Bronchial epithelial cell (primary cell): ENCODE data around the gene PSMD13. TPM values are rescaled to one million over a fixed set of nuclear protein-coding genes. Genes with fewer than 3 reads are reported as not detected.
A peak's percentile ranks its signal among the peaks of the same experiment; 100 is the strongest.

ENCODE experiments used
- DNase-seq: peaks from one replicate; pipeline ENCODE4 v3.0.0-alpha.2; 2010; ENCODE audit warnings: low read depth
- FAIRE-seq: peaks from 2 replicates; lab custom pipeline; 2011; peaks lifted over from hg19 to GRCh38; lab: Jason Lieb, UNC
- H3K27me3 ChIP-seq: 2 replicates; pipeline ENCODE4 v1.5.1; 2011; ENCODE audit warnings: low read length; ENCODE audit not compliant: control insufficient read depth, insufficient read depth
- H3K36me3 ChIP-seq: 2 replicates; pipeline ENCODE4 v1.5.1; 2011; ENCODE audit warnings: low read length; ENCODE audit not compliant: control insufficient read depth, insufficient read depth
- H3K4me3 ChIP-seq: 2 replicates; pipeline ENCODE4 v1.5.1; 2011; ENCODE audit warnings: mild to moderate bottlenecking, low read depth, low read length, control low read depth
- total RNA-seq: library from RNA; depleted of rRNA; stranded (reverse); fragments of >200 nt; gene quantifications from 2 replicates; pipeline ENCODE4 v1.2.1, GENCODE V29; 2014
- TF ChIP-seq, protein P1 (sequence below): IDR thresholded peaks from 2 replicates; pipeline ENCODE4 v1.5.1; 2011; ENCODE audit warnings: mild to moderate bottlenecking, moderate library complexity, low read length, control low read depth, inconsistent platforms; ENCODE audit not compliant: insufficient read depth, severe bottlenecking

PSMD13 gene
- total RNA-seq, 1 donor from 2014 or later, result 146 TPM

DNA sequence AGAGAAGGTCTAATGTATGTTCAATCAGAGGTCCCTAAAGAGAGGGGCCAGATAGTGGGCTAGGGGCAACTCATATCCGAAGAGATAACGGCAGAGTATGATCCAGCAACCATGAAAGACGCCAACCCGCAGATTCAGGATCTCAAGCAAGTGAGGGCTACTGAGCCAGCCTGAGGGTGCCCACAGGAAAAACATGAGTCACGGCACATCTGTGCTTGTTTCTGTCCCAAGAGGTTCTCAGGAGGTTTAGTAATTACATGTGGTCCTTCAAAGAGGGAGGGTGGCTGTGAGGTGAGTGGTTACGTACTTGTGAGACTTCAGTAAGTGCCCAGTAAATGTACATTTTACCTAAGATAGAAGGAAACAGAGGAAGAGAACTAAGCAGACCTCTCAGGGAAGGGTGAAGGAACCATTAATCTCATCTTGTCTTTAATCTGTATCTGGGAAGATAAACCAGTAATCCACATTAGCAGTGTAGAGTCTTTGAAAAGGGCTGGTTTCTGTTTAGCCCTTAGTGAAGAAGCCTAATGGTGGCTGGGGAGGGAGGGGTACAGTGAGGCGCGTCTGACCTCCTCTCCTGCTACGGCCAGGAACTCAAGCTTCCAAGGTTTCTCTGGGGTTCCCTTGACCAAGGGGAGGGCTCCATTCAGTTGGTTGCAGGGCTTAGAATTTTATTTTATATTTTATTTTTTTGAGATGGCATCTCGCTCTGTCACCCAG, 10.9 kb upstream of the PSMD13 start:
- no peak overlapping the region for H3K4me3 ChIP-seq
- no peaks in the 10 kb centered on the region for H3K36me3 ChIP-seq
- H3K27me3 ChIP-seq, result no peaks in the 10 kb centered on the region
- TF ChIP-seq, protein P1, sequence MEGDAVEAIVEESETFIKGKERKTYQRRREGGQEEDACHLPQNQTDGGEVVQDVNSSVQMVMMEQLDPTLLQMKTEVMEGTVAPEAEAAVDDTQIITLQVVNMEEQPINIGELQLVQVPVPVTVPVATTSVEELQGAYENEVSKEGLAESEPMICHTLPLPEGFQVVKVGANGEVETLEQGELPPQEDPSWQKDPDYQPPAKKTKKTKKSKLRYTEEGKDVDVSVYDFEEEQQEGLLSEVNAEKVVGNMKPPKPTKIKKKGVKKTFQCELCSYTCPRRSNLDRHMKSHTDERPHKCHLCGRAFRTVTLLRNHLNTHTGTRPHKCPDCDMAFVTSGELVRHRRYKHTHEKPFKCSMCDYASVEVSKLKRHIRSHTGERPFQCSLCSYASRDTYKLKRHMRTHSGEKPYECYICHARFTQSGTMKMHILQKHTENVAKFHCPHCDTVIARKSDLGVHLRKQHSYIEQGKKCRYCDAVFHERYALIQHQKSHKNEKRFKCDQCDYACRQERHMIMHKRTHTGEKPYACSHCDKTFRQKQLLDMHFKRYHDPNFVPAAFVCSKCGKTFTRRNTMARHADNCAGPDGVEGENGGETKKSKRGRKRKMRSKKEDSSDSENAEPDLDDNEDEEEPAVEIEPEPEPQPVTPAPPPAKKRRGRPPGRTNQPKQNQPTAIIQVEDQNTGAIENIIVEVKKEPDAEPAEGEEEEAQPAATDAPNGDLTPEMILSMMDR, result no peak
- FAIRE-seq (peak; percentile 60), DNase-seq (peak; percentile 71)

DNA sequence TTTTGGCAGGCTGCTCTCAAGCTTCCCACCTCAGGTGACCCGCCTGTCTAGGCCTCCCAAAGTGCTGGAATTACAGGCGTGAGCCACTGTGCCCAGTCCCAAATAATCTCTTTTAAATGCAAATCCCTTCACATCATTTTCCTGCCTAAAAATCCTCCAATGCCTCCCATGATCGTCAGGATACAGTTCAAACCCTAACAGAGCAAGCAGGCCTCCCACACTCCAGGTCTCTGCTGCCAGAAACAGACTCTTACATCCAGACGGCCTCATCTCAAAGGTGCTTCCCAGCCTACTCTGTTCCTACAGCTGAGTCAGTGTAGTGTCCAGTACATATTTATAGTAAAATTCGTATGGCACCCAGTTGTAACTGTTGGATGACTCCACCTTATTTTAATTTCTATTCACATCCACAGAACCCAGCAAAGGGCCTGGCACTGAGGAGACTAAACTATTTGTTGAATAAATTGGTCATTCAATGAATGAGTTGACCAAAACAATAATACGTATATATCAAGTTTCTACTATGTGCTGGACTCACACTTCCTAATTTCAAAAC, 8.9 kb upstream of the PSMD13 start:
- Histone ChIP-seq H3K27me3 (no peaks in the 10 kb centered on the region), H3K4me3 (no peak overlapping the region), H3K36me3 (peaks cover 1% of the 10 kb centered on the region)
- TF ChIP-seq, protein P1, result no peak
- DNase-seq (no peak), FAIRE-seq (no peak)

DNA sequence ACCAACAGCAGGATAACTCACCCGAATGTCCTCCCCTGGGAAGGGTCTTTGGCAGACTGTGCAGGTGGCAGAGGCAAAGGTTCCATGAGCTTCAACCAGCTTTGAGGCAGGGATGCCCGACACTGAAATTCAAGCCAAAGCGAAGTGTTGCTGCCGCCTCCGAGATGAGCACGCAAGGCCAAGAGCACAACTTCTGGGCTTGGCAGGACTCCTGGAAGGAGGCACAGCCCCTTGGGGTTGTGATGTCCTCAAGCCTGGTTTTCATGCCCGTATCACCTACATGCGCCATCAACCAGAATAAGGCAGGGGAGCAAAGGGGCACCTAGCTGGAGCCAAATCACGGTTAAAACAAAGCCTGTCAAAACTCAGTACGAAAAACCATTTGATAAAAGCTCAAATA, 6.3 kb upstream of the PSMD13 start:
- TF ChIP-seq, protein P1, result no peak
- FAIRE-seq (no peak), DNase-seq (no peak)
- Histone ChIP-seq H3K36me3 (peaks cover 1% of the 10 kb centered on the region), H3K4me3 (no peak overlapping the region), H3K27me3 (no peaks in the 10 kb centered on the region)

DNA sequence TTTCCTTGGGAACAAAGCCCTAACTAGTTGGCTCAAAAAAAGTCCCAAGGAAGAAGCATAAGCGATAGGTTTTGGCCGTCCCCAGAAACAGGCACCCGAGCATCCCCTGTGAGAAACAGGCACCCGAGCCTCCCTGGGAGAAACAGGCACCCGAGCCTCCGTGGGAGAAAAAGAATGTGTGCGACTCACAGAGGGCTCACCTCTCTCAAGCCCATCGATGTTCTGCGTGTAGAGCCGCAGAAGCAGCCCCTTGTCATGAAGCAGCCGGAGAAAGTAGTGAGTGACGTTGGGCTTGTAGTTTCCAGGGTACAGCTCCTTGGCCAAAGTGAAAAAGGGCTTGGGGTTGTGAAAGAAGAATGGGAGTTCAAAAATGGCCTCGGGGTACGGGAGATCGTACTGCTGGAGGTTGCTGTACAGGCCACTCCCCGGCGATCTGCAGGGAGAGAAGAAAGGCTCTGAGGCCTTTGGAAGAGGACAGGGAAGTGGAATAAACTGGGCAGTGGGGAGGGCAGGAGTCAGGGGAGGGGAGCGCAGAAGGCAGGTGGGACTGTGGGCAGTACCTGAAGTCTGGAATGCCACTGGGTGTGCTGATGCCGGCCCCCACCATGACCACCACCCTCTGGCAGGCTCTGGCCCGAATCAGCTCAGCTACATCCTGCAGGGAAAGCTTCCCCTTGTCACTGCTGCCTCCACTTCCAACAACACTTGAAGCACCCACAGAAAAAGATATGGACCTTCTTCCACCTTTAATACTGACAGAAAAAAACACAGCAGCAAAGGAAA, 3.8 kb upstream of the PSMD13 start:
- Histone ChIP-seq H3K36me3 (peaks cover 1% of the 10 kb centered on the region), H3K27me3 (no peaks in the 10 kb centered on the region), H3K4me3 (no peak overlapping the region)
- no peak for FAIRE-seq
- TF ChIP-seq, protein P1, result no peak
- DNase-seq, result no peak

DNA sequence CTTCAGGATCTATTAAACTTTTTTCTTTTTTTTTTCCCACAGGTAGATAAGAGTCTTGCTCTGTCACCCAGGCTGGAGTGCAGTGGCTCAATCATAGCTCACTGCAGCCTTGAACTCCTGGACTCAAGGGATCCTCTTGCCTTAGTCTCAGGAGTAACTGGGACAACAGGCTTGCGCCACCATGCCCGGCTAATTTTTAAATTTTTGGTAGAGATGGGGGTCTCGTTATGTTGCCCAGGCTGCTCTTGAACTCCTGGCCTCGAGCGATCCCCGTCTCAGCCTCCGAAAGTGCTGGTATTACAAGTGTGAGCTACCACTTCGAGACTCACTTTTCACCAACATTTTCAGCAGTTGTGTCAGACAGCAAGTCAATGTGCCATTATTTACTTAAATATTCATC, 1.6 kb upstream of the PSMD13 start:
- Histone ChIP-seq H3K4me3 (peak overlapping the region; percentile 61), H3K36me3 (peaks cover 1% of the 10 kb centered on the region), H3K27me3 (no peaks in the 10 kb centered on the region)
- DNase-seq (no peak), FAIRE-seq (no peak)
- TF ChIP-seq, protein P1, result no peak
